ENCODE results near the gene MAML3. TPM values are rescaled to one million over a fixed set of nuclear protein-coding genes. Genes with fewer than 3 reads are reported as not detected.
"Not testable (repeated sequence)": the region's sequence is repeated elsewhere in the genome, so short reads cannot be mapped to it uniquely, and the experiment has no call there.

Gene MAML3
- total RNA-seq, 1 donor from 2014 or later = 0.54 TPM

- Mint-ChIP-seq H3K36me3 (ENCODE audit: low read depth) (no peaks in the 10 kb centered on the region), H3K4me3 (no peak overlapping the region), H3K4me1 (peaks cover 2% of the 10 kb centered on the region), H3K27me3 (peaks cover 26% of the 10 kb centered on the region), H3K9me3 (no peaks in the 10 kb centered on the region), H3K27ac (no peak overlapping the region)
- no peak for DNase-seq
- intact Hi-C loops (cut with micrococcal nuclease) = no loop called here
These were observed 191.8 kb downstream of the MAML3 start for GRCh38 chr4:139962130-139962684.

- intact Hi-C loops (cut with micrococcal nuclease) = no loop called here
- Mint-ChIP-seq H3K27ac (no peak overlapping the region), H3K4me1 (peaks cover 2% of the 10 kb centered on the region), H3K36me3 (ENCODE audit: low read depth) (no peaks in the 10 kb centered on the region), H3K27me3 (peaks cover 31% of the 10 kb centered on the region), H3K9me3 (no peaks in the 10 kb centered on the region), H3K4me3 (no peak overlapping the region)
- DNase-seq = no peak
These were observed 192.5 kb downstream of the MAML3 start for GRCh38 chr4:139961344-139961946.

GRCh38 chr4:139959396-139959795, 194.6 kb downstream of the MAML3 start:
- Mint-ChIP-seq H3K4me1 (no peaks in the 10 kb centered on the region), H3K4me3 (no peak overlapping the region), H3K27me3 (peaks cover 33% of the 10 kb centered on the region), H3K9me3 (no peaks in the 10 kb centered on the region), H3K27ac (no peak overlapping the region), H3K36me3 (ENCODE audit: low read depth) (no peaks in the 10 kb centered on the region)
- intact Hi-C loops (cut with micrococcal nuclease) = no loop called here
- DNase-seq = no peak

GRCh38 chr4:139958739-139959098, 195.3 kb downstream of the MAML3 start:
- no peak for DNase-seq
- Mint-ChIP-seq H3K9me3 (no peaks in the 10 kb centered on the region), H3K27me3 (peaks cover 30% of the 10 kb centered on the region), H3K36me3 (ENCODE audit: low read depth) (no peaks in the 10 kb centered on the region), H3K4me1 (no peaks in the 10 kb centered on the region), H3K4me3 (no peak overlapping the region), H3K27ac (no peak overlapping the region)
- intact Hi-C loops (cut with micrococcal nuclease) = no loop called here

GRCh38 chr4:139957986-139958738, 195.8 kb downstream of the MAML3 start:
- Mint-ChIP-seq H3K27ac (no peak overlapping the region), H3K4me1 (no peaks in the 10 kb centered on the region), H3K27me3 (peaks cover 30% of the 10 kb centered on the region), H3K36me3 (ENCODE audit: low read depth) (no peaks in the 10 kb centered on the region), H3K9me3 (no peaks in the 10 kb centered on the region), H3K4me3 (no peak overlapping the region)
- intact Hi-C loops (cut with micrococcal nuclease) = no loop called here
- no peak for DNase-seq

GRCh38 chr4:139957065-139957464, 196.9 kb downstream of the MAML3 start:
- no peak overlapping the region for H3K4me3 Mint-ChIP-seq
- H3K27ac Mint-ChIP-seq = no peak overlapping the region
- no peak for DNase-seq
- intact Hi-C loops (cut with micrococcal nuclease) = no loop called here
- H3K4me1 Mint-ChIP-seq = peaks cover 1% of the 10 kb centered on the region
- no peaks in the 10 kb centered on the region for H3K9me3 Mint-ChIP-seq
- H3K27me3 Mint-ChIP-seq = peaks cover 30% of the 10 kb centered on the region
- H3K36me3 Mint-ChIP-seq (ENCODE audit: low read depth) = no peaks in the 10 kb centered on the region

GRCh38 chr4:139956507-139957017, 197.4 kb downstream of the MAML3 start:
- H3K4me1 Mint-ChIP-seq = peaks cover 5% of the 10 kb centered on the region
- no peaks in the 10 kb centered on the region for H3K36me3 Mint-ChIP-seq (ENCODE audit: low read depth)
- no peak for DNase-seq
- intact Hi-C loops (cut with micrococcal nuclease) = no loop called here
- H3K9me3 Mint-ChIP-seq = no peaks in the 10 kb centered on the region
- no peak overlapping the region for H3K4me3 Mint-ChIP-seq
- H3K27me3 Mint-ChIP-seq = peaks cover 30% of the 10 kb centered on the region
- no peak overlapping the region for H3K27ac Mint-ChIP-seq

GRCh38 chr4:139955600-139955999, 198.4 kb downstream of the MAML3 start:
- H3K27me3 Mint-ChIP-seq = peaks cover 24% of the 10 kb centered on the region
- intact Hi-C loops (cut with micrococcal nuclease) = no loop called here
- H3K4me3 Mint-ChIP-seq = no peak overlapping the region
- peaks cover 14% of the 10 kb centered on the region for H3K4me1 Mint-ChIP-seq
- no peaks in the 10 kb centered on the region for H3K9me3 Mint-ChIP-seq
- H3K27ac Mint-ChIP-seq = no peak overlapping the region
- H3K36me3 Mint-ChIP-seq (ENCODE audit: low read depth) = no peaks in the 10 kb centered on the region
- DNase-seq = no peak

- intact Hi-C loops (cut with micrococcal nuclease) = loop anchor here (5.0 kb wide), 1 partner anchor 93 kb away; no protein-coding TSS in a partner anchor
- DNase-seq = no peak
- Mint-ChIP-seq H3K27ac (no peak overlapping the region), H3K4me1 (peaks cover 22% of the 10 kb centered on the region), H3K4me3 (no peak overlapping the region), H3K36me3 (ENCODE audit: low read depth) (peaks cover 2% of the 10 kb centered on the region), H3K9me3 (peaks cover 3% of the 10 kb centered on the region), H3K27me3 (peaks cover 14% of the 10 kb centered on the region)
These were observed 199.5 kb downstream of the MAML3 start for GRCh38 chr4:139954512-139954911.

GRCh38 chr4:139951021-139951420, 203.0 kb downstream of the MAML3 start:
- Mint-ChIP-seq H3K27me3 (peaks cover 8% of the 10 kb centered on the region), H3K27ac (peak overlapping the region; percentile 88), H3K9me3 (peaks cover 7% of the 10 kb centered on the region), H3K4me3 (peak overlapping the region; percentile 59), H3K36me3 (ENCODE audit: low read depth) (peaks cover 4% of the 10 kb centered on the region), H3K4me1 (peaks cover 35% of the 10 kb centered on the region)
- intact Hi-C loops (cut with micrococcal nuclease) = loop anchor here (1.0 to 5.0 kb wide), 6 partner anchors 50 to 294 kb away; no protein-coding TSS in a partner anchor
- DNase-seq = peak; percentile 80

GRCh38 chr4:139950568-139950967, 203.4 kb downstream of the MAML3 start:
- Mint-ChIP-seq H3K36me3 (ENCODE audit: low read depth) (peaks cover 4% of the 10 kb centered on the region), H3K27ac (peak overlapping the region; percentile 88), H3K4me3 (peak overlapping the region; percentile 59), H3K4me1 (peaks cover 35% of the 10 kb centered on the region), H3K9me3 (peaks cover 7% of the 10 kb centered on the region), H3K27me3 (peaks cover 4% of the 10 kb centered on the region)
- intact Hi-C loops (cut with micrococcal nuclease) = loop anchor here (1.0 to 5.0 kb wide), 8 partner anchors 28 to 294 kb away; no protein-coding TSS in a partner anchor
- peak; percentile 87 for DNase-seq

GRCh38 chr4:139944916-139945315, 209.1 kb downstream of the MAML3 start:
- H3K9me3 Mint-ChIP-seq; H3K27me3 Mint-ChIP-seq; H3K36me3 Mint-ChIP-seq (ENCODE audit: low read depth); H3K4me3 Mint-ChIP-seq; intact Hi-C loops (cut with micrococcal nuclease); DNase-seq; H3K27ac Mint-ChIP-seq: not testable (repeated sequence)
- H3K4me1 Mint-ChIP-seq = peaks cover 15% of the 10 kb centered on the region

GRCh38 chr4:139943277-139943676, 210.7 kb downstream of the MAML3 start:
- Mint-ChIP-seq H3K27me3 (peaks cover 2% of the 10 kb centered on the region), H3K4me1 (peaks cover 9% of the 10 kb centered on the region)
- intact Hi-C loops (cut with micrococcal nuclease) = no loop called here

GRCh38 chr4:139942241-139942640, 211.7 kb downstream of the MAML3 start:
- H3K4me3 Mint-ChIP-seq = no peak overlapping the region
- H3K4me1 Mint-ChIP-seq = peaks cover 7% of the 10 kb centered on the region
- H3K27ac Mint-ChIP-seq = no peak overlapping the region
- no peak for DNase-seq
- peaks cover 2% of the 10 kb centered on the region for H3K27me3 Mint-ChIP-seq
- intact Hi-C loops (cut with micrococcal nuclease) = no loop called here
- H3K36me3 Mint-ChIP-seq (ENCODE audit: low read depth) = no peaks in the 10 kb centered on the region
- H3K9me3 Mint-ChIP-seq = peaks cover 7% of the 10 kb centered on the region

More at GRCh38 chr4:139943277-139943676, 210.7 kb downstream of the MAML3 start:
- Mint-ChIP-seq H3K36me3 (ENCODE audit: low read depth) (no peaks in the 10 kb centered on the region), H3K9me3 (peaks cover 7% of the 10 kb centered on the region), H3K4me3 (no peak overlapping the region), H3K27ac (no peak overlapping the region)
- DNase-seq = no peak

Data from activated CD4-positive, alpha-beta T cell treated with anti-CD3 and anti-CD28 coated beads, Interleukin-2, amount 10 ng/mL, durations not matched to agents 24 days and 14 days (primary cell).